ENCODE measurements around the gene GEMIN8.

The GEMIN8 gene

GRCh38 chrX:14029425-14030173 is at the start of gene GEMIN8 (continued):
- TF ChIP-seq ZNF223 (tag by site-specific recombination; IDR thresholded peaks at IDR 0.05) = no peak
- TF ChIP-seq GFI1B (tag by site-specific recombination; IDR thresholded peaks at IDR 0.05) = peak; percentile 52; the same call in 1 of the 2 replicates
- peak; percentile 67; the same call in 1 of the 2 replicates for TF ChIP-seq ZNF610 (tag by site-specific recombination; IDR thresholded peaks at IDR 0.05; ENCODE audit: borderline replicate concordance)
- no peak for TF ChIP-seq ZNF510 (tag by site-specific recombination; IDR thresholded peaks at IDR 0.05; ENCODE audit: insufficient replicate concordance)
- TF ChIP-seq ZNF548 (tag by site-specific recombination; IDR thresholded peaks at IDR 0.05) = no peak
- TF ChIP-seq ZNF629 (tag by site-specific recombination; IDR thresholded peaks at IDR 0.05) = peak; percentile 100
- peak; percentile 78 for TF ChIP-seq ZBTB17 (tag by site-specific recombination; IDR thresholded peaks at IDR 0.05)
- no peak for TF ChIP-seq ZNF24 (tag by site-specific recombination; IDR thresholded peaks at IDR 0.05)
- TF ChIP-seq ZNF654 (tag by site-specific recombination; IDR thresholded peaks at IDR 0.05; ENCODE audit: low read depth) = no peak; the same call in 1 of the 2 replicates
- no peak for TF ChIP-seq ZFP37 (tag by site-specific recombination; IDR thresholded peaks at IDR 0.05)
- TF ChIP-seq ZNF26 (tag by site-specific recombination; IDR thresholded peaks at IDR 0.05) = no peak
- TF ChIP-seq ZNF366 (tag by site-specific recombination; conservative IDR thresholded peaks at IDR 0.05) = peak; percentile 92
- TF ChIP-seq, protein P1, sequence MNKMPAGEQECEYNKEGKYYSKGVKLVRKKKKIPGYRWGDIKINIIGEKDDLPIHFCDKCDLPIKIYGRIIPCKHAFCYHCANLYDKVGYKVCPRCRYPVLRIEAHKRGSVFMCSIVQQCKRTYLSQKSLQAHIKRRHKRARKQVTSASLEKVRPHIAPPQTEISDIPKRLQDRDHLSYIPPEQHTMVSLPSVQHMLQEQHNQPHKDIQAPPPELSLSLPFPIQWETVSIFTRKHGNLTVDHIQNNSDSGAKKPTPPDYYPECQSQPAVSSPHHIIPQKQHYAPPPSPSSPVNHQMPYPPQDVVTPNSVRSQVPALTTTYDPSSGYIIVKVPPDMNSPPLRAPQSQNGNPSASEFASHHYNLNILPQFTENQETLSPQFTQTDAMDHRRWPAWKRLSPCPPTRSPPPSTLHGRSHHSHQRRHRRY (tag by site-specific recombination; IDR thresholded peaks at IDR 0.05) = no peak
- no peak for TF ChIP-seq ZNF555 (tag by site-specific recombination; conservative IDR thresholded peaks at IDR 0.05)
- no peak for TF ChIP-seq ZNF677 (tag by site-specific recombination; IDR thresholded peaks at IDR 0.05)
- TF ChIP-seq ZNF843 (tag by site-specific recombination; IDR thresholded peaks at IDR 0.05) = peak; percentile 51; the same call in 1 of the 2 replicates
- TF ChIP-seq ZNF48 (tag by site-specific recombination; IDR thresholded peaks at IDR 0.05) = no peak
- TF ChIP-seq ZBTB1 (tag by site-specific recombination; IDR thresholded peaks at IDR 0.05) = peak; percentile 30; the same call in 1 of the 2 replicates
- TF ChIP-seq, protein P2, sequence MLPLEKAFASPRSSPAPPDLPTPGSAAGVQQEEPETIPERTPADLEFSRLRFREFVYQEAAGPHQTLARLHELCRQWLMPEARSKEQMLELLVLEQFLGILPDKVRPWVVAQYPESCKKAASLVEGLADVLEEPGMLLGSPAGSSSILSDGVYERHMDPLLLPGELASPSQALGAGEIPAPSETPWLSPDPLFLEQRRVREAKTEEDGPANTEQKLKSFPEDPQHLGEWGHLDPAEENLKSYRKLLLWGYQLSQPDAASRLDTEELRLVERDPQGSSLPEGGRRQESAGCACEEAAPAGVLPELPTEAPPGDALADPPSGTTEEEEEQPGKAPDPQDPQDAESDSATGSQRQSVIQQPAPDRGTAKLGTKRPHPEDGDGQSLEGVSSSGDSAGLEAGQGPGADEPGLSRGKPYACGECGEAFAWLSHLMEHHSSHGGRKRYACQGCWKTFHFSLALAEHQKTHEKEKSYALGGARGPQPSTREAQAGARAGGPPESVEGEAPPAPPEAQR (tag by site-specific recombination; IDR thresholded peaks at IDR 0.05) = no peak
- no peak for TF ChIP-seq ZNF521 (tag by site-specific recombination; IDR thresholded peaks at IDR 0.05)
- peak; percentile 76 for TF ChIP-seq KLF1 (tag by site-specific recombination; IDR thresholded peaks at IDR 0.05)
- TF ChIP-seq ZNF16 (tag by site-specific recombination; IDR thresholded peaks at IDR 0.05; ENCODE audit: low read depth) = no peak
- TF ChIP-seq ZNF544 (tag by site-specific recombination; IDR thresholded peaks at IDR 0.05) = no peak
- TF ChIP-seq ZNF837 (tag by site-specific recombination; IDR thresholded peaks at IDR 0.05) = no peak
- TF ChIP-seq GLIS1 (tag by site-specific recombination; IDR thresholded peaks at IDR 0.05) = peak; percentile 99
- no peak for TF ChIP-seq ZNF585B (tag by site-specific recombination; IDR thresholded peaks at IDR 0.05)
- TF ChIP-seq SALL2 (tag by site-specific recombination; IDR thresholded peaks at IDR 0.05; ENCODE audit: borderline replicate concordance) = no peak
- TF ChIP-seq ZNF473 (tag by site-specific recombination; IDR thresholded peaks at IDR 0.05) = no peak
- TF ChIP-seq ZNF747 (tag by site-specific recombination; IDR thresholded peaks at IDR 0.05) = no peak
- 0 out of 2 replicates have a peak, but pooled peaks have one; percentile 53 for TF ChIP-seq ZNF785 (tag by site-specific recombination; IDR thresholded peaks at IDR 0.05)
- TF ChIP-seq KLF10 (tag by site-specific recombination; IDR thresholded peaks at IDR 0.05) = peak; percentile 83
- peak; percentile 55; the same call in 1 of the 2 replicates for TF ChIP-seq INSM2 (tag by site-specific recombination; IDR thresholded peaks at IDR 0.05)
- TF ChIP-seq HOXD13 (CRISPR knock-in tag; IDR thresholded peaks at IDR 0.05; ENCODE audit: borderline replicate concordance) = no peak
- 0 out of 2 replicates have a peak, but pooled peaks have one; percentile 20 for TF ChIP-seq ZNF146 (tag by site-specific recombination; IDR thresholded peaks at IDR 0.05)
- TF ChIP-seq ZNF514 (tag by site-specific recombination; IDR thresholded peaks at IDR 0.05) = no peak
- TF ChIP-seq ZNF76 (tag by site-specific recombination; IDR thresholded peaks at IDR 0.05; ENCODE audit: borderline replicate concordance, low read depth) = peak; percentile 63
- no peak for TF ChIP-seq ZNF670 (tag by site-specific recombination; IDR thresholded peaks at IDR 0.05; ENCODE audit: low read depth)
